ENCODE data around the gene RPL35. TPM values are rescaled to one million over a fixed set of nuclear protein-coding genes. Genes with fewer than 3 reads are reported as not detected.

Gene RPL35
- total RNA-seq, 4 donors from 2014 or later, result 2,721 to 5,210 (median 3,159) TPM

- DNase-seq (ENCODE audit: low spot score in 2 of 2), result no peak
- intact Hi-C loops (cut with DNase I; ENCODE audit: low total_unique reads), result no loop called here
- 59 to 60% methylated on average over 10 to 16 of the region's 16 CpGs for WGBS, 2 donors
- H3K4me3 ChIP-seq (ENCODE audit: low read depth, poor library complexity, severe bottlenecking), result no peak overlapping the region
- no peak for TF ChIP-seq CTCF (IDR thresholded peaks at IDR 0.05)
- TF ChIP-seq POLR2A (IDR thresholded peaks at IDR 0.05), result no peak
Measured at GRCh38 chr9:124855944-124856765, 5.6 kb downstream of the RPL35 start.

- WGBS, 2 donors, result 76 to 85% methylated on average over 9 to 18 of the region's 18 CpGs
- no peak for TF ChIP-seq POLR2A (IDR thresholded peaks at IDR 0.05)
- no peak for TF ChIP-seq CTCF (IDR thresholded peaks at IDR 0.05)
- H3K4me3 ChIP-seq (ENCODE audit: low read depth, poor library complexity, severe bottlenecking), result no peak overlapping the region
- no peak for DNase-seq (ENCODE audit: low spot score in 2 of 2)
- intact Hi-C loops (cut with DNase I; ENCODE audit: low total_unique reads), result no loop called here
Measured at GRCh38 chr9:124855566-124855943, 6.2 kb downstream of the RPL35 start.

- 64 to 66% methylated on average over 7 of the region's 7 CpGs for WGBS, 2 donors
- no peak for DNase-seq (ENCODE audit: low spot score in 2 of 2)
- H3K4me3 ChIP-seq (ENCODE audit: low read depth, poor library complexity, severe bottlenecking), result no peak overlapping the region
- intact Hi-C loops (cut with DNase I; ENCODE audit: low total_unique reads), result no loop called here
- TF ChIP-seq POLR2A (IDR thresholded peaks at IDR 0.05) (no peak), CTCF (IDR thresholded peaks at IDR 0.05) (no peak)
Measured at GRCh38 chr9:124854822-124855221, 6.9 kb downstream of the RPL35 start.

DNA sequence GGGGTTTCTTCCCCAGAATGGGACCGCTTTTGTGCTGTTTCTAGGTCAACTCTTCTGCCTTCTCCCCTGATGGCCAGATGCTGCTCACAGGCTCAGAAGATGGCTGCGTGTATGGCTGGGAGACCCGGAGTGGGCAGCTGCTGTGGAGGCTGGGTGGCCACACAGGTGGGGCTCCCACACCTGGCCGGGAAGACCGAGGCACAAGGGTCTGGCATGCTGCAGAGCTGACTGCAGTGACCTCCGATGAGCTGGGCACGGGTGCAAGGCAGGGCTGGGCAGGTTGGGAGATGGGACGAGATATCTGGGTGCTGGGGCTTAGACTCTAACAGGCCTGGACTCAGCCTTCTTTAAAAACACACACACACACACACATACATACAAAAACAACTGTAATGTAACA lies 7.6 kb downstream of the RPL35 start:
- DNase-seq (ENCODE audit: low spot score in 2 of 2), result no peak
- intact Hi-C loops (cut with DNase I; ENCODE audit: low total_unique reads), result no loop called here
- WGBS, 2 donors, result 72 to 78% methylated on average over 7 to 8 of the region's 8 CpGs
- TF ChIP-seq POLR2A (IDR thresholded peaks at IDR 0.05) (no peak), CTCF (IDR thresholded peaks at IDR 0.05) (no peak)
- no peak overlapping the region for H3K4me3 ChIP-seq (ENCODE audit: low read depth, poor library complexity, severe bottlenecking)

DNA sequence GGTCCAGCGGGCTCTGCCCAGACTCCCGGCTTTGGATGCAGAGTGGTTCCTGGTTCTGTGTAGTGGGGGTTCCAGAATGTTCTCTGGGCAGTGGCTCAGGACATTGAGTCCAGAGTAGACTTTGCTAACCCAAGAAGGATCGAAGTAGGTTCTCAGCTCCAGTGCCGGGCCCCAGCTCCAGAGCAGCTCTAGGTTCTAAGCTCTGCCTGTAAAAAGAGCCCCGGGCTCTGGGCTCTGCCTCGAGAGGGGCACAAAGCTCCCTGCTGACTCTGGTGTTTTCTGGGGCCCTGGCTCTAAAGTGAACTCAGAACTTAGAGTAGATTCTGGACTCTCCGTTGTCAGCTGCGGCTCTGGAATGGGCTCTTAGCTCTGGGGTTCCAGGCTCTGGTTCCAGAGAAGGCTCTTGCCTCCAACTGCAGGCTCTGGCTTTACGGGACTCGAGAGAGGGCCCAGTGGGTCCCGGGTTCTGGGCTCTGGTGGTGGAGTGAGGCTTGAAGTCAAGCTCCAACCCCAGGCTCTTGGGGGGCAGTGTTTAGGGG lies 8.1 kb downstream of the RPL35 start:
- H3K4me3 ChIP-seq (ENCODE audit: low read depth, poor library complexity, severe bottlenecking), result no peak overlapping the region
- WGBS, 2 donors, result 48 to 57% methylated on average over 10 to 11 of the region's 11 CpGs
- intact Hi-C loops (cut with DNase I; ENCODE audit: low total_unique reads), result loop anchor here (2.0 kb wide), 1 partner anchor 81 kb away; no protein-coding TSS in a partner anchor
- TF ChIP-seq POLR2A (IDR thresholded peaks at IDR 0.05) (no peak), CTCF (IDR thresholded peaks at IDR 0.05) (no peak)
- DNase-seq (ENCODE audit: low spot score in 2 of 2), result no peak

Measured in lower leg skin (tissue), 4 donors.